ENCODE data around the gene VDAC1.
"Not testable (repeated sequence)": the region's sequence is repeated elsewhere in the genome, so short reads cannot be mapped to it uniquely, and the experiment has no call there.

Gene VDAC1

DNA sequence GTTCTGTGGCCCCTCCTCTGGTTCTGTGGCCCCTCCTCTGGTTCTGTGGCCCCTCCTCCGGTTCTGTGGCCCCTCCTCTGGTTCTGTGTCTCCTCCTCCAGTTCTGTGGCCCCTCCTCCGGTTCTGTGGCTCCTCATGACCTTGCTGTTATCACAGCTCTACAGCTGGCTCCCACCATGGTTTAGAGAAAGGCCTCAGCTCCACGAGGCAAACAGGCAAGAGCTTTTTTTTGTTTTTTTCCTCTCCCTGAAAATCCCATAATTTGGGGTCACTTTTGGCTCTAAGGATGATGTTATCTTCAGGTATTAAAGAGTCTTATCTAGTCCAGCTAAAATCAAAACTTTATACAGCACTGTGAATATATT is 68.1 kb downstream of the VDAC1 start:
- no peak overlapping the region for H3K27ac ChIP-seq

DNA sequence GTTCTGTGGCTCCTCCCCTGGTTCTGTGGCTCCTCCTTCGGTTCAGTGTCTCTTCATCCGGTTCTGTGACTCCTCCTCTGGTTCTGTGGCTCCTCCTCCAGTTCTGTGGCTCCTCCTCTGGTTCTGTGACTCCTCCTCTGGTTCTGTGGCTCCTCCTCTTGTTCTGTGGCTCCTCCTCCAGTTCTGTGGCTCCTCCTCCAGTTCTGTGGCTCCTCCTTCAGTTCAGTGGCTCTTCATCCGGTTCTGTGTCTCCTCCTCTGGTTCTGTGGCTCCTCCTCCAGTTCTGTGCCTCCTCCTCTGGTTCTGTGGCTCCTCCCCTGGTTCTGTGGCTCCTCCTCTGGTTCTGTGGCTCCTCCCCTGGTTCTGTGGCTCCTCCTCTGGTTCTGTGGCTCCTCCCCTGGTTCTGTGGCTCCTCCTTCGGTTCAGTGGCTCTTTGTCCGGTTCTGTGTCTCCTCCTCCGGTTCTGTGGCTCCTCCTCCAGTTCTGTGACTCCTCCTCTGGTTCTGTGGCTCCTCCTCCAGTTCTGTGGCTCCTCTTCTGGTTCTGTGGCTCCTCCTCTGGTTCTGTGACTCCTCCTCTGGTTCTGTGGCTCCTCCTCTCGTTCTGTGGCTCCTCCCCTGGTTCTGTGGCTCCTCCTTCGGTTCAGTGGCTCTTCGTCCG is 68.7 kb downstream of the VDAC1 start:
- not testable (repeated sequence) for H3K27ac ChIP-seq

More for the DNA sequence above, 68.1 kb downstream of the VDAC1 start:
- TF ChIP-seq CTCF (conservative IDR thresholded peaks at IDR 0.05) = no peak

DNA sequence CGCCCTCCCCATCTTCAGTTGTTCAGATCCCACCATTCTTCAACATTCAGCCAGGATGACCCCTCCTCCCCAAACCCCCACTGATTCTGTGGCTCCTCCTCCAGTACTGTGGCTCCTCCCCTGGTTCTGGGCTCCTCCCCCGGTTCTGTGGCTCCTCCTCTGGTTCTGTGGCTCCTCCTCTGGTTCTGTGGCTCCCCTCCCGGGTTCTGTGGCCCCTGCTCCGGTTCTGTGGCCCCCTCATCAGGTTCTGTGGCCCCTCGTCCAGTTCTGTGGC is 69.2 kb downstream of the VDAC1 start:
- H3K27ac ChIP-seq = no peak overlapping the region
- no peak for TF ChIP-seq CTCF (conservative IDR thresholded peaks at IDR 0.05)

DNA sequence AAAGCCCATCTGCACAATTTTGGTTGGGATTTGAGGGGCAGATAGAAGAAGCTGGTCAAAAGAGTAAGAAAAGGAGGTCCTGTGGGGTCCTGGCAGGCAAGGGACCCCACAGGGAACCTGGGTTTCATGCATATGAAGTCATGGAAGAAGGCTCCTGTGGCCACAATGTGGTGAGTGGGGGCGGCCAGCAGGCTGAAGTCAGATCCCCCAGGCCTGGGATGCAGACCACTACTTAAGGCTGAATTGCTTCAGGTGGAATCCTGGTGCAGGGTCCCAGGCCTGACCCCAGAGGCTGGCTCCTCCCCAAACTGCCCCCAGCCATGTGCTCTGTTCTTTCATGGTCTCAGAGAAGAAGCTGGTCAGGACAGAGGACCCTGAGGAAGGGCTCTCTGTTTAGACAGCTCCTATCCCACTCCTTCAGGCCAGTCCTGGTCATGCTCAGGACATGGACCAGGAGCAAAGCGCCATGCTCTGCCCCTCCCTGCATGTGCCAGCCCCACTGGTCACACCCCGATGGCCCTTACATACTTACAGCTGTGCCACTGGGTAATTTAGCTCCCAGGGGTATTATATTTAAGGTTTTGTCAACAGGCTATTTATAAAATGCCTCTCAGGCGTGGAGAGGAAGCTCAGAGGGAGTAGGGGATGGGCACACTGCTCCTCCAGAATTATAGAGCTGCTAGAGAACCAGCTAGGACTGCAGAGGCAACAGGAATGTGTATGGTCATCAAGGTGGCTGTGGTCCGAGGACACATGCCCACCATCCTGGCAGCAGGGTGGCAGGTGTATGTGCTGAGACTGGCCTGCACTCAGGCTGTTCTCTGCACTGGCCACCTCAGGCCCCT is 69.7 kb downstream of the VDAC1 start:
- H3K27ac ChIP-seq = no peak overlapping the region
- no peak for TF ChIP-seq CTCF (conservative IDR thresholded peaks at IDR 0.05)

DNA sequence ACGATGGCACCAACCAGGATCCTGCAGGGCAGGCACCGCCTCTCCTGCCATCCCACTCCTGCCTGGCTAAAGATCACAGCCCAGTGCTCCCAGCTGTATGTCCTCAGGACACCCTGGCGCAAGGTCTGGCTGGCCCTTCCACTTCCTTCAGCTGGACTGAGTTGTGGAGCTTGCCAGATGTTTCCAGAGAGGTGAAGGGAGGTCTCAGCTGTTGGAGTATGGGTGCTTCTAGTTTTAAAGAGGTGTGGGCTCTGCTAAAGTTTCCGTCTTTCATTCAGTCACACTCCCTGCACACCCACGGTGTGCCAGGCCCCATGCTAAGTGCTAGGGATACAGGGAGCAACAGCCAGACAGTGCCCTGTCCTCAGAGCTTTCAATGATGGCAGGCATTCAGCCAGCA is 70.5 kb downstream of the VDAC1 start:
- TF ChIP-seq CTCF (conservative IDR thresholded peaks at IDR 0.05) = no peak
- H3K27ac ChIP-seq = no peak overlapping the region

GRCh38 chr5:133933670-133934295 is 71.0 kb downstream of the VDAC1 start:
- TF ChIP-seq CTCF (conservative IDR thresholded peaks at IDR 0.05) = no peak
- H3K27ac ChIP-seq = no peak overlapping the region

GRCh38 chr5:133933169-133933509 is 71.6 kb downstream of the VDAC1 start:
- TF ChIP-seq CTCF (conservative IDR thresholded peaks at IDR 0.05) = no peak
- no peak overlapping the region for H3K27ac ChIP-seq

Measured in VCaP (cell line).